ENCODE results near the gene EIF1AY.

GRCh38 chrY:20528435-20528834 is 47.1 kb upstream of the EIF1AY start:
- TF ChIP-seq GATA2 (IDR thresholded peaks at IDR 0.05; ENCODE audit: low read depth, low read length) (no peak), GATA3 (IDR thresholded peaks at IDR 0.05; ENCODE audit: low read depth, low read length) (no peak)
